ENCODE data around the gene VN1R4.
"Not testable (repeated sequence)": the region's sequence is repeated elsewhere in the genome, so short reads cannot be mapped to it uniquely, and the experiment has no call there.

Gene VN1R4, protein sequence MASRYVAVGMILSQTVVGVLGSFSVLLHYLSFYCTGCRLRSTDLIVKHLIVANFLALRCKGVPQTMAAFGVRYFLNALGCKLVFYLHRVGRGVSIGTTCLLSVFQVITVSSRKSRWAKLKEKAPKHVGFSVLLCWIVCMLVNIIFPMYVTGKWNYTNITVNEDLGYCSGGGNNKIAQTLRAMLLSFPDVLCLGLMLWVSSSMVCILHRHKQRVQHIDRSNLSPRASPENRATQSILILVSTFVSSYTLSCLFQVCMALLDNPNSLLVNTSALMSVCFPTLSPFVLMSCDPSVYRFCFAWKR

DNA sequence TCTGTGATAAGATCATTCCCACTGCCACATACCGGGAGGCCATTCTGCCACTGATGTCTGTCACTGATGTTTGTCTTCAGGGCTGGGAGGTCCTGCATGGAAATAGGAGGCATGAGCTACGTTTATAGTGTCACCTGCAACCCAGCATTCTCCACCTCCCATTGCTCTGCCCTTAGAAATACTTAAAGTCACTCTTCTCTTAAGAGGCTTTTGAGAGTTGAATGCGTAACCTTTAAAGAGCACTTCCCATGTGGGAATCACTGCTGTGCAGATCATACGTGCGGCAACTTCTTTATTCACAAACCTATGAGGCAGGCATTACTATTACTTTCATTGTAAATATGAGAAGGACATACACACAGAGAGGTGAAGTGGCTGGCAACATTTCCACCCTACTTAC, at the start of gene VN1R4:
TSS of gene VN1R4 (minus strand) at position 101 of the 400 bp plus-strand sequence. CDS start at position 43, 58 bp downstream.
- DNase-seq, result not testable (repeated sequence)

- no peak for DNase-seq
Measured at GRCh38 chr19:53311897-53312296, 44.4 kb upstream of the VN1R4 start.

DNA sequence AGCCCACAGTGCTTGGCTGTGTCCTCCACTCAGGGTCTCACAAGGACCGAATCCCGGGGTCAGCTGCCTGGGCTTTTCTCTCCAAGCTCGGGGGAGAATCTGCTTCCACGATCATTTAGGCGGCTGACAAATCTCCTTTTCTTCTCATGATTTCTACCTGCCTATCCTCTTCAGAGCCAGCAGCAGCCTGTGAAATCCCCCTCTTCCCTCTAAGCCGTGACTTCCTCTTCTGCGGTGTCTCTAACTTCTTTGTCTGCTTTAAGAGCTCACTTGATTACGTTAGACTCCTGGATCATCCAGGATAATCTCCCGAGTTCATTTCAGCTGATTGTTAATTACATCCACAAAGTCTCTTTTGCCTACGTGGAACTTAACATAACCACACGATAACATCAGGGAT, 43.5 kb upstream of the VN1R4 start:
- DNase-seq, result no peak

- DNase-seq, result no peak
Measured at GRCh38 chr19:53308339-53308811, 40.9 kb upstream of the VN1R4 start.

- DNase-seq, result not testable (repeated sequence)
Measured at GRCh38 chr19:53301341-53301740, 33.8 kb upstream of the VN1R4 start.

DNA sequence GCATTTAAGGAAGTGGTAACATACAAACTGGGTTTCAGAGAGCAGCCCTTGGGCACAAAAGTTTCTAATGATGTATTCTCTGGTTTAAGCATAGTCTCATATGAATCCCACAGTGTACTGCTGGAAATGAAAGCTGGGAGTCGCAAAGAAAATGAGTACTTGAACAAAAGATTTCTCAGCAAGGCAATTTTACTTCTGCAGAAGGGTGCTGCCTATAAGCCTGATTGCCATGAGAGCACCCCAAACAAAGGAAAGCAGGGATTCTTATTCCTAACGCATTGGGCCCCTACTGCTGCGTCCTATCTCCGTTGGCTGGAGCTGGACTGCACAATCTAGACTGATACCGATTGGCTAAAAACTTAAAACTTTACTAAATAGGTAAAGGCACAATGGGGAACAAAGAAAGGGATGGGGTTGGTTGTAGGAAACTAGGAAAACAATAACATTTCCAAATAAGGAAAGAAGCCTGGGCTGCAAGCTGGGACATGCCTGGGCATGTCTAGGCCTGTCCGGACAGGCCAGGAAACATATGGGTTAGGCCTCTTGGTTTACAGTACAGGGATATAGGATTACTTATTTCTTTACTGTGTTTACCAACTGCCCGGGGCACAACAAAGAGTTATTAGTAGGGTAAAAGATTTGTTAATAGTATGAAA, 27.4 kb upstream of the VN1R4 start:
- DNase-seq, result no peak

- no peak for DNase-seq
Measured at GRCh38 chr19:53290758-53291549, 23.4 kb upstream of the VN1R4 start.

GRCh38 chr19:53285087-53285486, 17.6 kb upstream of the VN1R4 start:
- DNase-seq, result no peak

GRCh38 chr19:53281947-53282346, 14.4 kb upstream of the VN1R4 start:
- not testable (repeated sequence) for DNase-seq

DNA sequence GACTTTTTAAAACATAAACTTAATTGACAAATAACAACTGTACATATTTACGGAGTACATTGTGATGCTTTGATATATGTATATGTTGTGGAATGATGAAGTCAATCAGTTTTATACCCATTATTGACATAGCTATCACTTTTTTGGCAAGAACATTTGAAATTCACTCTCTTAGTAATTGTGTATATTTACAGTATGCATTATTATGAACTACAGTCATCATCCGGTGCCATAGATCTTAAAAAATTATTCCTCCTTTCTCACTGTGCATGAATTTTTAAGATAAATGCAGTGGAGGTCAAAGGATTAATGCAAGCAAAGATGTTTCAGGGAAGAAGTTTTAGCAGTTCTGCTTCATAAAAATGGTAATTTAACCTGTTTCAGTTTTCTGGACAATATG, 8.0 kb upstream of the VN1R4 start:
- DNase-seq, result no peak

- no peak for DNase-seq
Measured at GRCh38 chr19:53272044-53272443, 4.5 kb upstream of the VN1R4 start.

DNA sequence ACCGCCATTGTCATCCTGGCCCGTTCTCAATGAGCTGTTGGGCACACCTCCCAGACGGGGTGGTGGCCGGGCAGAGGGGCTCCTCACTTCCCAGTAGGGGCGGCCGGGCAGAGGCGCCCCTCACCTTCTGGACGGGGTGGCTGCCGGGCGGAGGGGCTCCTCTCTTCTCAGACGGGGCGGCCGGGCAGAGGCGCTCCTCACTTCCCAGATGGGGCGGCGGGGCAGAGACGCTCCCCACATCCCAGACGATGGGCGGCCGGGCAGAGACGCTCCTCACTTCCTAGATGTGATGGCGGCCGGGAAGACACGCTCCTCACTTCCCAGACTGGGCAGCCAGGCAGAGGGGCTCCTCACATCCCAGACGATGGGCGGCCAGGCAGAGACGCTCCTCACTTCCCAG, 2.3 kb upstream of the VN1R4 start:
- DNase-seq, result not testable (repeated sequence)

DNA sequence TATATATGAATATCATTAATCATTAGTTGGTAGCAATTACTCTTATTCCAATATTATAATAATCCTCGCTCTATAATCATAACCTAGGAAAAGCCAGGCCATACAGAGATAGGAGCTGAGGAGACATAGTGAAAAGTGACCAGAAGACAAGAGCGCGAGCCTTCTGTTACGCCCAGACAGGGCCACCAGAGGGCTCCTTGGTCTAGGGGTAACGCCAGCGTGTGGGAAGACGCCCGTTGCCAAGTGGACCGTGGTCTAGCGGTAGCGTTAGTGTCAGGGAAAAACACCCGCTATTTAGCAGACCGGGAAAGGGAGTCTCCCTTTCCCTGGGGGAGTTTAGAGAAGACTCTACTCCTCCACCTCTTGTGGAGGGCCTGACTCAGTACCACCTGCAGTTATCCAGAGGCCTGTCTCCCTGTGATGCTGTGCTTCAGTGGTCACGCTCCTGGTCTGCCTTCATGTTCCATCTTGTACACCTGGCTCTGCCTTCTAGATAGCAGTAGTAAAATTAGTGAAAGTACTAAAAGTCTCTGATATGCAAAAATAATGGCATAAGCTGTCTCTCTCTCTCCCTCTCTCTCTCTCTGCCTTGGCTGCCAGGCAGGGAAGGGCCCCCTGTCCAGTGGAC, 9.7 kb downstream of the VN1R4 start, which contains the start of gene VN1R2:
TSS of gene VN1R2 (plus strand) at position 578 of the 628 bp plus-strand sequence. CDS start 84 bp downstream, outside the sequence.
- not testable (repeated sequence) for DNase-seq

- peak; percentile 33 to 77 for DNase-seq
Measured at GRCh38 chr19:53254411-53255341, 12.8 kb downstream of the VN1R4 start, which contains the start of gene ZNF677. Gene ZNF677, minus strand, starts transcription at chr19:53254873. Its CDS starts 3,323 bp downstream, at chr19:53251550.

- no peak for DNase-seq
Measured at GRCh38 chr19:53246498-53246897, 21.0 kb downstream of the VN1R4 start.

- DNase-seq, result no peak
Measured at GRCh38 chr19:53237114-53237777, 30.3 kb downstream of the VN1R4 start.

- DNase-seq, result no peak
Measured at GRCh38 chr19:53224606-53225005, 42.9 kb downstream of the VN1R4 start.

GRCh38 chr19:53222716-53223115, 44.8 kb downstream of the VN1R4 start:
- not testable (repeated sequence) for DNase-seq
